RWPE1 (cell line): ENCODE results near the gene ACTN1.

Experiments used
- CTCF ChIA-PET: fragments of 350-600 bp; sonication (Branson Sonifier 250); formaldehyde crosslinking; extraction: SDS; loops from one replicate; lab custom pipeline; 2021; lab: Yijun Ruan, JAX
- POLR2A ChIA-PET: fragments of 400-600 bp; formaldehyde crosslinking; extraction: SDS; loops from one replicate; lab custom pipeline; 2020; ENCODE audit warnings: antibody characterized with exemption; ENCODE audit not compliant: low non-redundant PET; lab: Yijun Ruan, JAX
- DNase-seq: peaks from one replicate; pipeline ENCODE4 v3.0.0; 2012; ENCODE audit warnings: low spot score
- H3K27ac ChIP-seq: fragments of 450-650 bp; 2 replicates; pipeline ENCODE4 v1.5.1; 2017
- TF ChIP-seq, protein P1 (sequence below): fragments of 450-650 bp; conservative IDR thresholded peaks from 2 replicates; pipeline ENCODE4 v1.5.1; 2017; ENCODE audit warnings: low read depth, mild to moderate bottlenecking

The ACTN1 gene

GRCh38 chr14:68894802-68895703, 84.0 kb downstream of the ACTN1 start:
- TF ChIP-seq, protein P1, sequence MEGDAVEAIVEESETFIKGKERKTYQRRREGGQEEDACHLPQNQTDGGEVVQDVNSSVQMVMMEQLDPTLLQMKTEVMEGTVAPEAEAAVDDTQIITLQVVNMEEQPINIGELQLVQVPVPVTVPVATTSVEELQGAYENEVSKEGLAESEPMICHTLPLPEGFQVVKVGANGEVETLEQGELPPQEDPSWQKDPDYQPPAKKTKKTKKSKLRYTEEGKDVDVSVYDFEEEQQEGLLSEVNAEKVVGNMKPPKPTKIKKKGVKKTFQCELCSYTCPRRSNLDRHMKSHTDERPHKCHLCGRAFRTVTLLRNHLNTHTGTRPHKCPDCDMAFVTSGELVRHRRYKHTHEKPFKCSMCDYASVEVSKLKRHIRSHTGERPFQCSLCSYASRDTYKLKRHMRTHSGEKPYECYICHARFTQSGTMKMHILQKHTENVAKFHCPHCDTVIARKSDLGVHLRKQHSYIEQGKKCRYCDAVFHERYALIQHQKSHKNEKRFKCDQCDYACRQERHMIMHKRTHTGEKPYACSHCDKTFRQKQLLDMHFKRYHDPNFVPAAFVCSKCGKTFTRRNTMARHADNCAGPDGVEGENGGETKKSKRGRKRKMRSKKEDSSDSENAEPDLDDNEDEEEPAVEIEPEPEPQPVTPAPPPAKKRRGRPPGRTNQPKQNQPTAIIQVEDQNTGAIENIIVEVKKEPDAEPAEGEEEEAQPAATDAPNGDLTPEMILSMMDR: no peak
- CTCF ChIA-PET: no interaction called here
- POLR2A ChIA-PET: no interaction called here
- H3K27ac ChIP-seq: peak overlapping the region; percentile 29
- no peak for DNase-seq

DNA sequence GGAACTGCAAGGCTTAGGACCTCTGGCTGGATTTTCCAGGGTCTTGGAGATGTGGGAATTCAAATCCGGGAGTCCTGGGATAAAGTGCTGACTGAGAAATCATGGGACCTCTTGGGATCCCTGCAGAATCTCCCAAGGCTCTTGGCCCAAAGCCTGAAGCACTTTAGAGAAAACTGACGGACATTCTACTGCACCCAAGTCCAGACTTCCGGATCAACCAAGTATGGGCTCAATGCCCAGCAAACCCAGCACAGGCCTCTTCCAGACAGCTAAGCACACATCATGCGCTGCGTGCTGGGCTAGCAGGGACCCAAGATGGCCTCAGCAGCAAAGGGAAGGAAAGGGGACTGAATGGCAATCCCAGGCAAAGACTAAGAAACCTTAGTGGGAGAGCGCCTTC, 85.0 kb downstream of the ACTN1 start:
- ChIA-PET POLR2A (no interaction called here), CTCF (no interaction called here)
- TF ChIP-seq, protein P1: no peak
- H3K27ac ChIP-seq: peak overlapping the region; percentile 46
- DNase-seq: no peak

DNA sequence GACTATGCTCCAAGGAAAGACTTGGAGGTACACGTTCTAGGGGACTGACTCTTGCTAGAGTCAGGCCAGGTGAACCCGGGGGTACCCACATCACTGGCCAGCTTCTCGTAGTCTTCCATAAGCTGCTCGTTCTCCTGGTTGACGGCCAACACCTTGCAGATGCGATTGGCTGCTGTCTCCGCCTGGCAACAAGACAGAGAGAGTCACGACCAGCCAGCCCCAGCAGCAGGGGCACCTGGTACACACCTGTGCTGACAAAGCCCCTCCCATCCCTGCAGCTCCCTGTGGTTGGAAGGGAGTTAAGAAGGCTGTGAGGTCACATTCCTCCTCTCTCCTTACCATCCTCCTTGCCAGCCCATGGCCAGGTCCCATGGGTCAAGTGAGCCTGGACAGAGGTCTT, 85.5 kb downstream of the ACTN1 start:
- peak overlapping the region; percentile 46 for H3K27ac ChIP-seq
- POLR2A ChIA-PET: no interaction called here
- TF ChIP-seq, protein P1: no peak
- DNase-seq: no peak
- CTCF ChIA-PET: no interaction called here

DNA sequence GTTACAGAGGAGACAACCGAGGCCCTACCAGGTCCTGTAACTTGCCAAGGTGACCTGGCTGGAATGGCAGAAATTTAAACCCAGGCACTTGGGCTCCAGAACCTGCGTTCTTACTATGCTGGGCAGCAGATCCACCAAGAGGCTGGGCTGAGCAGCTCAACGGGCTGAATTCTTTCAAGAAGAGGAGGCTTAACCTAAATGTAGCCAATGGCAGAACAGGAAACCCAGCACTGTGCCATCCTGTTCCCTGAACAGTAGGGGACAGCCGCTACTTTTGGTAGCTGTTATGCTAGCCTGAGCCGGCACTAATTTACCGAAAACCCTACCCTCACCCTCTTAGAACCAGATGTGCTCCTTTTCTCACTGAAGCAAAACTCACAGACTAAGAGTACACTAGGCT, 86.1 kb downstream of the ACTN1 start:
- ChIA-PET CTCF (no interaction called here), POLR2A (no interaction called here)
- DNase-seq: no peak
- TF ChIP-seq, protein P1: no peak
- H3K27ac ChIP-seq: peak overlapping the region; percentile 31

GRCh38 chr14:68891851-68892660, 87.0 kb downstream of the ACTN1 start:
- POLR2A ChIA-PET: no interaction called here
- TF ChIP-seq, protein P1: no peak
- no peak for DNase-seq
- CTCF ChIA-PET: interaction anchor here (0.8 to 1.0 kb wide), 2 partner anchors 19 to 76 kb away, joined by 3 read pairs; no protein-coding TSS in a partner anchor
- H3K27ac ChIP-seq: peak overlapping the region; percentile 31

- DNase-seq: no peak
- peak overlapping the region; percentile 49 for H3K27ac ChIP-seq
- POLR2A ChIA-PET: no interaction called here
- CTCF ChIA-PET: interaction anchor here (1.1 kb wide), 1 partner anchor 21 kb away, joined by 3 read pairs; no protein-coding TSS in a partner anchor
- TF ChIP-seq, protein P1: no peak
These were observed 88.8 kb downstream of the ACTN1 start for GRCh38 chr14:68890173-68890931.
